GM10248 (cell line): ENCODE results near the gene KCNK5.

Experiments
- CTCF ChIA-PET: fragments of 300-600 bp; sonication (Branson Sonifier 250); formaldehyde crosslinking; extraction: SDS; loops from one replicate; lab custom pipeline; 2021; ENCODE audit warnings: antibody characterized with exemption; lab: Yijun Ruan, JAX
- POLR2A ChIA-PET: fragments of 350-650 bp; sonication (Branson Sonifier 250); formaldehyde crosslinking; extraction: SDS; loops from one replicate; lab custom pipeline; 2020; ENCODE audit warnings: antibody characterized with exemption; lab: Yijun Ruan, JAX
- DNase-seq: peaks from one replicate; pipeline ENCODE4 v3.0.0; 2012; ENCODE audit errors: extremely low spot score
- TF ChIP-seq, protein P1 (sequence below): IDR thresholded peaks from 2 replicates; pipeline ENCODE4 v1.5.1; 2012; ENCODE audit warnings: mild to moderate bottlenecking, low read depth; ENCODE audit errors: extremely low read depth, missing control alignments, control extremely low read depth

The KCNK5 gene

GRCh38 chr6:39151211-39151610, 78.1 kb downstream of the KCNK5 start:
- TF ChIP-seq, protein P1, sequence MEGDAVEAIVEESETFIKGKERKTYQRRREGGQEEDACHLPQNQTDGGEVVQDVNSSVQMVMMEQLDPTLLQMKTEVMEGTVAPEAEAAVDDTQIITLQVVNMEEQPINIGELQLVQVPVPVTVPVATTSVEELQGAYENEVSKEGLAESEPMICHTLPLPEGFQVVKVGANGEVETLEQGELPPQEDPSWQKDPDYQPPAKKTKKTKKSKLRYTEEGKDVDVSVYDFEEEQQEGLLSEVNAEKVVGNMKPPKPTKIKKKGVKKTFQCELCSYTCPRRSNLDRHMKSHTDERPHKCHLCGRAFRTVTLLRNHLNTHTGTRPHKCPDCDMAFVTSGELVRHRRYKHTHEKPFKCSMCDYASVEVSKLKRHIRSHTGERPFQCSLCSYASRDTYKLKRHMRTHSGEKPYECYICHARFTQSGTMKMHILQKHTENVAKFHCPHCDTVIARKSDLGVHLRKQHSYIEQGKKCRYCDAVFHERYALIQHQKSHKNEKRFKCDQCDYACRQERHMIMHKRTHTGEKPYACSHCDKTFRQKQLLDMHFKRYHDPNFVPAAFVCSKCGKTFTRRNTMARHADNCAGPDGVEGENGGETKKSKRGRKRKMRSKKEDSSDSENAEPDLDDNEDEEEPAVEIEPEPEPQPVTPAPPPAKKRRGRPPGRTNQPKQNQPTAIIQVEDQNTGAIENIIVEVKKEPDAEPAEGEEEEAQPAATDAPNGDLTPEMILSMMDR: no peak
- DNase-seq: no peak
- ChIA-PET CTCF (interaction anchor here (1.3 to 2.7 kb wide), 3 partner anchors 14 to 151 kb away, joined by 4 to 16 read pairs (median 5); no protein-coding TSS in a partner anchor), POLR2A (no interaction called here)

GRCh38 chr6:39144481-39145173, 84.6 kb downstream of the KCNK5 start:
- TF ChIP-seq, protein P1: no peak
- CTCF ChIA-PET: no interaction called here
- DNase-seq: no peak
- POLR2A ChIA-PET: no interaction called here

- ChIA-PET POLR2A (no interaction called here), CTCF (interaction anchor here (0.9 kb wide), 1 partner anchor 14 kb away, joined by 3 read pairs; no protein-coding TSS in a partner anchor)
- DNase-seq: no peak
- TF ChIP-seq, protein P1: no peak
Observed at GRCh38 chr6:39143238-39143930, 85.9 kb downstream of the KCNK5 start.

DNA sequence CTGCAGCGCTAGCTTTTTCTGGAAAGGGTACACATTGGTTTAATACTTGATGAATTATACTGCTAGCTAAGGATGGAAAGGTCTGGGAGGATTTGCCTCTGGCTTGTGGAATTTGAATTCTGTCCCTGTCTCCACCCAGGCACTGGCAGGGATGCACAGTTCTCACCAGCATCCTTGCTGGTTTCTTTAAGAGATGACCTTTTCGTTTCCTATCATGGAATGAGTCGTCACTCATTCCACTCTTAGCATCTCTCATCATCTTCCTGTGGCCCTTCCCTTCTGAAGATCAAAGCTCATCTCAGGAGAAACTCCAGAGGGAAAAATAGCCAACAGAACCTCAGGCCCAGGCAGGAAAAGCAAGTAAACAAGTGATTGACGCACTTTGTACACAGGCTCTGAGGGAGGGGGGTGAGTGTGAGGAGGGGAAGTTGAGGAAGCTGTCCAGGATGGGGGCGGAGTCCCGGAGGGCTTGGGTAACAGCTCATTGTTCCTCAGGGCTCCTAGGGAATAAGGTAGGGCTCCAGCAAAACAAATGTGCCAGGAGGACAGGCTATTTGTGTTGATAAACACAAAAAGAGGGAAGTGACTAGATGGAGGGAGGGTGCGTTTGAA, 88.6 kb downstream of the KCNK5 start:
- DNase-seq: no peak
- TF ChIP-seq, protein P1: no peak
- POLR2A ChIA-PET: no interaction called here
- CTCF ChIA-PET: interaction anchor here (0.6 to 0.9 kb wide), 2 partner anchors 13 to 15 kb away, joined by 3 read pairs; no protein-coding TSS in a partner anchor
